ENCODE data around the gene ANKRD53.

DNA sequence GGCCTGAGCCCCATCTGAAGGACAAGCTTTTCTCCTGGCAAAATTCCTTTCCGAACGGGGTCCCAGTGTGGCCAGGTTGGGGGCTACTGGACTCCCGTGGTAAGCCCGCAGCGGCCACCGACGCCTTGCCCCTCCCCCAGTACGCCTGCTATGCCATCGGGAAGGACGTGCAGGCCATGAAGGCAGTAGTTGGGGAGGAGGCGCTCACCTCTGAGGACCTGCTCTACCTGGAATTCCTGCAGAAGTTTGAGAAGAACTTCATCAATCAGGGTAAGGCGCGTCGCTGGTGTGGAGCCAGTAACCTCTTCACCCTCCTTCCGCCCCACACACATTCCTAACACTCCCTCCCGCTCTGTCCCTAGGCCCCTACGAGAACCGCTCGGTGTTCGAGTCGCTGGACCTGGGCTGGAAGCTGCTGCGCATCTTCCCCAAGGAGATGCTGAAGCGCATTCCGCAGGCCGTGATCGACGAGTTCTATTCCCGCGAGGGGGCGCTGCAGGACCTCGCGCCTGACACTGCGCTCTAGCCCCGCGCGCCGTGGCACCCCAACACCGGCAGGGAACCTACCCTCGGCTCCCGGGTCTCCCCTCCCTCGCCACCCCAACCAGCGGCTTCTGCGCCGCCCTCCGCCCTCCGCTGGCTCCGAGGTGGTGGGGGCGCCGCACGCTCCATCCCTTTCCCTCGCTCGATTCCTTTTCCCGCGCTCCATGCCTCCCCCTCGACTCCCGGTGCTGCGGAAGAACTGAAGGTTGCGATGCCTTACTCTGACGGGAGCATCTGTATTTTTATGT, 13.6 kb upstream of the ANKRD53 start:
- TF ChIP-seq, protein P1, sequence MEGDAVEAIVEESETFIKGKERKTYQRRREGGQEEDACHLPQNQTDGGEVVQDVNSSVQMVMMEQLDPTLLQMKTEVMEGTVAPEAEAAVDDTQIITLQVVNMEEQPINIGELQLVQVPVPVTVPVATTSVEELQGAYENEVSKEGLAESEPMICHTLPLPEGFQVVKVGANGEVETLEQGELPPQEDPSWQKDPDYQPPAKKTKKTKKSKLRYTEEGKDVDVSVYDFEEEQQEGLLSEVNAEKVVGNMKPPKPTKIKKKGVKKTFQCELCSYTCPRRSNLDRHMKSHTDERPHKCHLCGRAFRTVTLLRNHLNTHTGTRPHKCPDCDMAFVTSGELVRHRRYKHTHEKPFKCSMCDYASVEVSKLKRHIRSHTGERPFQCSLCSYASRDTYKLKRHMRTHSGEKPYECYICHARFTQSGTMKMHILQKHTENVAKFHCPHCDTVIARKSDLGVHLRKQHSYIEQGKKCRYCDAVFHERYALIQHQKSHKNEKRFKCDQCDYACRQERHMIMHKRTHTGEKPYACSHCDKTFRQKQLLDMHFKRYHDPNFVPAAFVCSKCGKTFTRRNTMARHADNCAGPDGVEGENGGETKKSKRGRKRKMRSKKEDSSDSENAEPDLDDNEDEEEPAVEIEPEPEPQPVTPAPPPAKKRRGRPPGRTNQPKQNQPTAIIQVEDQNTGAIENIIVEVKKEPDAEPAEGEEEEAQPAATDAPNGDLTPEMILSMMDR (IDR thresholded peaks at IDR 0.05; ENCODE audit: low read depth, low read length, poor library complexity, severe bottlenecking) = peak; percentile 90
- no peak for TF ChIP-seq EZH2phosphoT487 (IDR thresholded peaks at IDR 0.05; ENCODE audit: borderline replicate concordance, low read length)

Measured in DOHH2 (cell line).